H1 (cell line): ENCODE data around the gene PHACTR1. TPM values are rescaled to one million over a fixed set of nuclear protein-coding genes. Genes with fewer than 3 reads are reported as not detected.

ENCODE experiments used
- CTCF ChIA-PET: fragments of 300-600 bp; sonication (Branson Sonifier 250); formaldehyde crosslinking; loops from one replicate; lab custom pipeline; 2021; ENCODE audit not compliant: partially characterized antibody; lab: Charles Lee
- POLR2A ChIA-PET: fragments of 300-600 bp; sonication (Branson Sonifier 250); formaldehyde crosslinking; loops from one replicate; lab custom pipeline; 2021; ENCODE audit warnings: inconsistent platforms; ENCODE audit not compliant: partially characterized antibody; lab: Charles Lee
- DNase-seq, 2 experiments: peaks; one replicate each; pipeline versions ENCODE4 v3.0.0 to v3.0.0-alpha.2; 2010 to 2022; ENCODE audit warnings: low spot score in 2 of 2, low read depth in 1 of 2, mixed read lengths in 1 of 2
- FAIRE-seq: peaks from 2 replicates; lab custom pipeline; 2011; peaks lifted over from hg19 to GRCh38; lab: Jason Lieb, UNC
- H2AFZ ChIP-seq: 2 replicates; pipeline ENCODE4 v1.8.1; 2012; ENCODE audit warnings: low read length, inconsistent platforms
- H2AK5ac ChIP-seq: 2 replicates; pipeline ENCODE4 v1.6.1; 2013; ENCODE audit warnings: low read depth, low read length
- H2BK120ac ChIP-seq: replicated peaks from 2 replicates; pipeline ENCODE3; 2013; ENCODE audit warnings: low read depth, low read length, inconsistent platforms
- H2BK12ac ChIP-seq: 2 replicates; pipeline ENCODE4 v1.6.1; 2013; ENCODE audit warnings: low read depth, low read length
- H2BK15ac ChIP-seq: 2 replicates; pipeline ENCODE4 v1.6.1; 2013; ENCODE audit warnings: low read length
- H2BK20ac ChIP-seq: 2 replicates; pipeline ENCODE4 v1.6.1; 2013; ENCODE audit warnings: low read length
- H2BK5ac ChIP-seq: 2 replicates; pipeline ENCODE4 v1.6.1; 2013; ENCODE audit warnings: low read depth, low read length
- H3K14ac ChIP-seq: 2 replicates; pipeline ENCODE4 v1.6.1; 2013; ENCODE audit warnings: inconsistent platforms; ENCODE audit not compliant: insufficient read length
- H3K18ac ChIP-seq: 2 replicates; pipeline ENCODE4 v1.6.1; 2013; ENCODE audit warnings: low read length; ENCODE audit errors: extremely low read depth
- H3K23ac ChIP-seq: 2 replicates; pipeline ENCODE4 v1.6.1; 2013; ENCODE audit warnings: inconsistent platforms; ENCODE audit not compliant: insufficient read length
- H3K23me2 ChIP-seq: 2 replicates; pipeline ENCODE4 v1.6.1; 2013; ENCODE audit warnings: low read depth, low read length
- H3K27ac ChIP-seq: 2 replicates; pipeline ENCODE4 v1.6.1; 2011; ENCODE audit warnings: low read depth, low read length, inconsistent platforms
- H3K27me3 ChIP-seq, 4 experiments: replicated peaks in 1 of 4; 1 replicate in 1 of 4; 2 replicates in 3 of 4; pipeline versions ENCODE4 v1.6.1 to v1.8.1; 2011 to 2013; ENCODE audit warnings: low read length in 3 of 4, mild to moderate bottlenecking in 3 of 4, inconsistent platforms in 2 of 4, mixed read lengths in 2 of 4, moderate library complexity in 1 of 4; ENCODE audit not compliant: control insufficient read depth in 3 of 4, insufficient read depth in 3 of 4; ENCODE audit errors: extremely low read depth in 1 of 4
- H3K36me3 ChIP-seq, 4 experiments: 2 replicates each; pipeline versions ENCODE4 v1.6.1 to v1.8.1; 2011 to 2013; ENCODE audit warnings: mild to moderate bottlenecking in 4 of 4, low read length in 3 of 4, moderate library complexity in 2 of 4, control low read depth in 1 of 4, inconsistent platforms in 1 of 4; ENCODE audit not compliant: insufficient read depth in 4 of 4, control insufficient read depth in 2 of 4
- H3K4ac ChIP-seq: replicated peaks from 2 replicates; pipeline ENCODE3; 2013; ENCODE audit warnings: low read length, low read depth, mixed read lengths, inconsistent platforms; ENCODE audit not compliant: insufficient read length
- H3K4me1 ChIP-seq, 4 experiments: replicated peaks in 1 of 4; 1 replicate in 1 of 4; 2 replicates in 3 of 4; pipeline versions ENCODE4 v1.6.1 to v1.8.1; 2011 to 2013; ENCODE audit warnings: low read length in 3 of 4, inconsistent platforms in 2 of 4, mixed read lengths in 1 of 4; ENCODE audit not compliant: insufficient read depth in 4 of 4, control insufficient read depth in 3 of 4
- H3K4me2 ChIP-seq, 2 experiments: 2 replicates each; pipeline versions ENCODE4 v1.6.1 to v1.8.1; 2011 to 2013; ENCODE audit warnings: low read depth in 2 of 2, low read length in 2 of 2, control low read depth in 1 of 2, inconsistent platforms in 1 of 2, mild to moderate bottlenecking in 1 of 2; ENCODE audit not compliant: insufficient read depth in 1 of 2
- H3K4me3 ChIP-seq, 4 experiments: fragments of 200-600, 300-600 bp in 1 of 4; sonication (generic), shearing (Covaris generic), sonication (Bioruptor Twin) in 1 of 4; 2 replicates each; pipeline versions ENCODE4 v1.5.1 to v1.8.1; 2011 to 2016; ENCODE audit warnings: low read length in 4 of 4, low read depth in 3 of 4, control low read depth in 2 of 4, inconsistent platforms in 2 of 4, mild to moderate bottlenecking in 2 of 4, mixed read lengths in 1 of 4, moderate library complexity in 1 of 4; ENCODE audit not compliant: insufficient read depth in 2 of 4; ENCODE audit errors: extremely low read depth in 1 of 4
- H3K56ac ChIP-seq: replicated peaks from 2 replicates; pipeline ENCODE3; 2013; ENCODE audit warnings: low read depth, mild to moderate bottlenecking, mixed read lengths, low read length, inconsistent platforms; ENCODE audit not compliant: insufficient read length
- H3K79me1 ChIP-seq: 2 replicates; pipeline ENCODE4 v1.6.1; 2013; ENCODE audit warnings: low read depth, low read length, control low read depth
- H3K79me2 ChIP-seq, 2 experiments: 2 replicates each; pipeline versions ENCODE4 v1.6.1 to v1.8.1; 2012 to 2013; ENCODE audit warnings: low read length in 2 of 2, mild to moderate bottlenecking in 2 of 2, inconsistent platforms in 1 of 2; ENCODE audit not compliant: insufficient read depth in 2 of 2, control insufficient read depth in 1 of 2
- H3K9ac ChIP-seq, 4 experiments: replicated peaks in 1 of 4; 1 replicate in 1 of 4; 2 replicates in 3 of 4; pipeline versions ENCODE4 v1.6.1 to v1.8.1; 2011 to 2013; ENCODE audit warnings: low read depth in 3 of 4, low read length in 3 of 4, control low read depth in 2 of 4, mild to moderate bottlenecking in 2 of 4, moderate library complexity in 2 of 4, inconsistent platforms in 1 of 4; ENCODE audit errors: extremely low read depth in 1 of 4
- H3K9me3 ChIP-seq, 2 experiments: 2 replicates each; pipeline versions ENCODE4 v1.6.1 to v1.8.1; 2012 to 2013; ENCODE audit warnings: mild to moderate bottlenecking in 2 of 2, moderate library complexity in 2 of 2, control low read depth in 1 of 2, inconsistent platforms in 1 of 2, low read depth in 1 of 2, low read length in 1 of 2, mixed read lengths in 1 of 2; ENCODE audit not compliant: insufficient read depth in 2 of 2
- H4K20me1 ChIP-seq, 2 experiments: replicated peaks in 1 of 2; 2 replicates each; pipeline versions ENCODE3 to v1.8.1; 2011 to 2013; ENCODE audit warnings: inconsistent platforms in 2 of 2, low read length in 2 of 2, mild to moderate bottlenecking in 1 of 2; ENCODE audit not compliant: insufficient read depth in 2 of 2, control insufficient read depth in 1 of 2
- H4K5ac ChIP-seq: 2 replicates; pipeline ENCODE4 v1.6.1; 2013; ENCODE audit warnings: low read length, low read depth, mixed read lengths, inconsistent platforms; ENCODE audit not compliant: insufficient read length
- H4K8ac ChIP-seq: 2 replicates; pipeline ENCODE4 v1.8.0; 2013; ENCODE audit warnings: mild to moderate bottlenecking, moderate library complexity, low read length, inconsistent platforms; ENCODE audit not compliant: insufficient read depth; ENCODE audit errors: extremely low read depth
- H4K91ac ChIP-seq: replicated peaks from 2 replicates; pipeline ENCODE3; 2013; ENCODE audit warnings: low read length, mixed read lengths, inconsistent platforms; ENCODE audit not compliant: insufficient read length
- CTBP2 ChIP-seq: IDR thresholded peaks from 2 replicates; pipeline ENCODE4 v1.7.0; 2011; ENCODE audit warnings: borderline replicate concordance, mild to moderate bottlenecking, moderate library complexity, mixed read lengths, low read length; ENCODE audit not compliant: insufficient read depth, insufficient read length
- GABPA ChIP-seq: IDR thresholded peaks from 2 replicates; pipeline ENCODE4 v1.6.1; 2011; ENCODE audit warnings: mild to moderate bottlenecking, low read length, moderate library complexity, borderline replicate concordance; ENCODE audit not compliant: insufficient read depth
- JUN ChIP-seq: IDR thresholded peaks from 2 replicates; pipeline ENCODE4 v1.6.1; 2011; ENCODE audit warnings: low read depth, mild to moderate bottlenecking, improper control_type of control experiment, low read length
- WGBS, 2 experiments: shearing (Covaris generic) in 1 of 2; methylation state at CpG; one replicate each; pipeline versions ENCODE4 v1.1.6 to v1.1.7; 2013 to 2015; ENCODE audit warnings: low lambda C conversion rate in 2 of 2, mixed read lengths in 2 of 2, inconsistent platforms in 1 of 2, low coverage in 1 of 2, missing lambda C conversion rate in 1 of 2; ENCODE audit not compliant: insufficient replicate concordance in 2 of 2, insufficient coverage in 1 of 2, insufficient read length in 1 of 2; ENCODE audit errors: extremely low coverage in 1 of 2, missing lambda C conversion rate in 1 of 2; 5-methylcytosine and 5-hydroxymethylcytosine counted together
- polyA plus RNA-seq, 7 experiments: library from polyadenylated mRNA; depleted of rRNA in 3 of 7; stranded (reverse) in 5 of 7; unstranded in 2 of 7; fragments of >200 nt in 5 of 7; fragments of 200-250 nt in 2 of 7; gene quantifications; 1 replicate in 5 of 7; 2 replicates in 1 of 7; 4 replicates in 1 of 7; pipeline versions ENCODE4 v1.2.1 to v1.2.3, GENCODE V29; 2011 to 2013; ENCODE audit warnings: missing spikeins in 2 of 7, mixed read lengths in 2 of 7
- total RNA-seq: library from RNA; stranded (reverse); fragmentation: NEBNext Ultra II Directional; extraction: Animal tissue kit (Norgen Biotek cat#: 25700); gene quantifications from 2 replicates; pipeline ENCODE4 v1.2.1, GENCODE V29; 2021

PHACTR1 gene
- total and polyA plus RNA-seq, 2 of the 8 experiments (the other 6 are each of a cell fraction or from before 2014, with no cell fraction given): 3.9 to 17.1 TPM

DNA sequence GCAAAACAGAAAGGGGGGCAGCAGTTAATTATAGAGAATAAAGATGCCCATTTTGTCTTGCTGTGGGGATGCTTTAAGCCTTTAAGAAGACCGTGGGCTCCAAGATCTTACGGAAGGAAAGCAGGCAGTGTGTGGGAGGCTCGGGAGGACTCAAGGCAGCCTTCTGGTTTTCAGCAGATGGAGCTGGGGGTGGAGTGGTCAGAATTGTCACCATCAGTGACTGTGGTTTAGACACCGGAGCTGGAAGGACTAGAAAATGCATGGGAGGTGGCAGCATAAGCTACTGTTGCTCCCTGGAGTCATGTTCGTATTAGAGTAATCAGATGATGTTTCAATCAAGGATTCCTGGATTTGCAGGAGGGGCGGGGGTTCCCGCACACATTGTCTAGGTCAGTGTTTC, 3.7 kb downstream of the PHACTR1 start:
- H2BK120ac ChIP-seq: no peak overlapping the region
- no peak for FAIRE-seq
- peaks cover 0 to 2% (median 0%) of the 10 kb centered on the region in 4 experiments; a peak in 1 of 7 replicates for H3K4me1 ChIP-seq
- no peaks in the 10 kb centered on the region for H3K36me3 ChIP-seq
- H3K9ac ChIP-seq: no peak overlapping the region
- ChIA-PET CTCF (interaction anchor here (0.9 to 2.4 kb wide), 2 partner anchors 11 to 173 kb away, joined by 3 to 4 read pairs; no protein-coding TSS in a partner anchor), POLR2A (interaction anchor here (0.9 kb wide), 1 partner anchor 11 kb away, joined by 3 read pairs; no protein-coding TSS in a partner anchor)
- 0 out of 7 replicates have a peak, but pooled peaks cover 0 to 2% (median 0%) of the 10 kb centered on the region in 4 experiments for H3K27me3 ChIP-seq
- H4K5ac ChIP-seq: no peak overlapping the region
- no peak overlapping the region for H2AFZ ChIP-seq
- no peak overlapping the region for H4K8ac ChIP-seq
- H3K4me3 ChIP-seq: no peak overlapping the region
- H3K23ac ChIP-seq: no peak overlapping the region
- WGBS, 2 experiments: 94% methylated on average over 7 of the region's 7 CpGs; no CpG with 5 or more reads in 1 of the 2 experiments
- H3K56ac ChIP-seq: no peak overlapping the region
- TF ChIP-seq GABPA (no peak), JUN (no peak), CTBP2 (no peak)
- H2BK5ac ChIP-seq: no peak overlapping the region
- no peaks in the 10 kb centered on the region for H3K23me2 ChIP-seq
- H2BK12ac ChIP-seq: no peak overlapping the region
- H4K91ac ChIP-seq: no peak overlapping the region
- no peak overlapping the region for H3K14ac ChIP-seq
- no peaks in the 10 kb centered on the region for H3K79me2 ChIP-seq
- H3K27ac ChIP-seq: no peak overlapping the region
- H3K4me2 ChIP-seq: no peak overlapping the region
- no peak overlapping the region for H2BK15ac ChIP-seq
- no peaks in the 10 kb centered on the region for H3K9me3 ChIP-seq
- H4K20me1 ChIP-seq: no peaks in the 10 kb centered on the region
- H2AK5ac ChIP-seq: no peak overlapping the region
- no peak overlapping the region for H2BK20ac ChIP-seq
- no peak for DNase-seq
- no peak overlapping the region for H3K4ac ChIP-seq
- no peaks in the 10 kb centered on the region for H3K79me1 ChIP-seq
- no peak overlapping the region for H3K18ac ChIP-seq
